ENCODE results near the gene CZIB. TPM values are rescaled to one million over a fixed set of nuclear protein-coding genes. Genes with fewer than 3 reads are reported as not detected.
A peak's percentile ranks its signal among the peaks of the same experiment; 100 is the strongest.
"Not testable (repeated sequence)": the region's sequence is repeated elsewhere in the genome, so short reads cannot be mapped to it uniquely, and the experiment has no call there.

The CZIB gene
- total RNA-seq, 4 donors from 2014 or later, result 49.2 to 67.7 (median 64.7) TPM

GRCh38 chr1:53206735-53207379 lies 13.6 kb downstream of the CZIB start:
- Histone ChIP-seq H3K36me3 (peaks cover 0 to 100% (median 27%) of the 10 kb centered on the region in 3 donors), H3K27me3 (no peaks in the 10 kb centered on the region), H3K27ac (no peak overlapping the region), H3K9me3 (peaks cover 0 to 7% (median 0%) of the 10 kb centered on the region in 4 donors), H3K4me3 (no peak overlapping the region), H3K4me1 (peaks cover 0 to 4% (median 0%) of the 10 kb centered on the region in 4 donors)
- no peak for DNase-seq (ENCODE audit: low spot score in 2 of 2)
- TF ChIP-seq EP300 (IDR thresholded peaks at IDR 0.05), result peak in 1 of 2 donors; percentile 16
- TF ChIP-seq POLR2A (IDR thresholded peaks at IDR 0.05), result no peak
- WGBS, 2 donors, result 97 to 100% methylated on average over 1 of the region's 1 CpG

DNA sequence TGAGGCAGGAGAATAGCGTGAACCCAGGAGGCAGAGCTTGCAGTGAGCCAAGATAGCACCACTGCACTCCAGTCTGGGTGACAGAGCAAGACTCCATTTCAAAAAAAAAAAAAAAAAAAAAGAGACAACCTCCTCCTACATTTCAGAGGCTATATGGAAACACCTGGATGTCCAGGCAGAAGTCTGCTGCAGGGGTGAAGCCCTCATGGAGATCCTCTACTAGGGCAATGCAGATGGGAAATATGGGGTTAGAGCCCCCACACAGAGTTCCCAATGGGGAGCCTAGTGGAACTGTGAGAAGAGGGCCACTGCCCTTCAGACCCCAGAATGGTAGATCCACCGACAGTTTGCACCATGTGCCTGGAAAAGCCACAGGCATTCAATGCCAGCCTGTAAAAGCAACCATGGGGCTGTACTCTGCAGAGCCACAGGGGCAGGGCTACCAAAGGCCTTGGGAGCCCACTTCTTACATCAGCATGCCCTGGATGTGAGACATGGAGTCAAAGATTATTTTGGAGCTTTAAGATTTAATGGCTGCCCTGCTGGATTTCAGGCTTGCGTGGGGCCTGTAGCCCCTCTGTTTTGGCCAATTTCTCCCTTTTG lies 14.2 kb downstream of the CZIB start:
- H3K4me3 ChIP-seq; H3K9me3 ChIP-seq; H3K27ac ChIP-seq; H3K27me3 ChIP-seq; DNase-seq (ENCODE audit: low spot score in 2 of 2); H3K4me1 ChIP-seq: not testable (repeated sequence)
- peaks cover 0 to 100% (median 27%) of the 10 kb centered on the region in 3 donors for H3K36me3 ChIP-seq
- 97 to 98% methylated on average over 3 of the region's 3 CpGs for WGBS, 2 donors

- not testable (repeated sequence) for H3K27ac ChIP-seq; H3K27me3 ChIP-seq; DNase-seq (ENCODE audit: low spot score in 2 of 2); H3K4me1 ChIP-seq; H3K4me3 ChIP-seq; H3K9me3 ChIP-seq
- peaks cover 0 to 100% (median 23%) of the 10 kb centered on the region in 3 donors for H3K36me3 ChIP-seq
- 100% methylated on average over 1 of the region's 1 CpG for WGBS, 2 donors
Observed at GRCh38 chr1:53205496-53205895, 14.9 kb downstream of the CZIB start.

DNA sequence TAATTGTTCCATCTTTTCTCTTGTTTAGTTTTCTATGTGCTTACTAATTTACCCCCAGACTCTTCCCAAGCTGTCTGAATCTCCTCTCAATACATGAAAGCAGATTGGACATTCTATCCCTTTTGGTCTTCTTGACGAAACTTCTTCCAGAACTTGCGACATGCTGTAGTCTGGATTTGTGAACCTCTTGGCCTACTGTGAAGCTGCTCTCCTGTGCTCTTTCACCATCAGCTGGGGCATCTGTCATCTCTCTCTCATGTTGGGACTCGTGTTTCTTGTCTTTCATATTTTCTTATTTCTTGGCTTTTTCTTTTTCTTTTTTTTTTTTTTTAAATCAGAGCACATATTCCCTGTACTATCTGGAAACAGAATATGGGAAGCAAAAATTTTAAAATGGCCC lies 17.0 kb downstream of the CZIB start:
- H3K4me1 ChIP-seq, result peaks cover 0 to 20% (median 3%) of the 10 kb centered on the region in 4 donors
- TF ChIP-seq, protein P1, sequence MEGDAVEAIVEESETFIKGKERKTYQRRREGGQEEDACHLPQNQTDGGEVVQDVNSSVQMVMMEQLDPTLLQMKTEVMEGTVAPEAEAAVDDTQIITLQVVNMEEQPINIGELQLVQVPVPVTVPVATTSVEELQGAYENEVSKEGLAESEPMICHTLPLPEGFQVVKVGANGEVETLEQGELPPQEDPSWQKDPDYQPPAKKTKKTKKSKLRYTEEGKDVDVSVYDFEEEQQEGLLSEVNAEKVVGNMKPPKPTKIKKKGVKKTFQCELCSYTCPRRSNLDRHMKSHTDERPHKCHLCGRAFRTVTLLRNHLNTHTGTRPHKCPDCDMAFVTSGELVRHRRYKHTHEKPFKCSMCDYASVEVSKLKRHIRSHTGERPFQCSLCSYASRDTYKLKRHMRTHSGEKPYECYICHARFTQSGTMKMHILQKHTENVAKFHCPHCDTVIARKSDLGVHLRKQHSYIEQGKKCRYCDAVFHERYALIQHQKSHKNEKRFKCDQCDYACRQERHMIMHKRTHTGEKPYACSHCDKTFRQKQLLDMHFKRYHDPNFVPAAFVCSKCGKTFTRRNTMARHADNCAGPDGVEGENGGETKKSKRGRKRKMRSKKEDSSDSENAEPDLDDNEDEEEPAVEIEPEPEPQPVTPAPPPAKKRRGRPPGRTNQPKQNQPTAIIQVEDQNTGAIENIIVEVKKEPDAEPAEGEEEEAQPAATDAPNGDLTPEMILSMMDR (IDR thresholded peaks at IDR 0.05), result no peak
- no peak for TF ChIP-seq EP300 (IDR thresholded peaks at IDR 0.05)
- no peak for TF ChIP-seq POLR2A (IDR thresholded peaks at IDR 0.05)
- H3K36me3 ChIP-seq, result peaks cover 0 to 81% (median 23%) of the 10 kb centered on the region in 3 donors
- H3K27ac ChIP-seq, result no peak overlapping the region
- H3K27me3 ChIP-seq, result no peaks in the 10 kb centered on the region
- no peak overlapping the region for H3K4me3 ChIP-seq
- no peak for DNase-seq (ENCODE audit: low spot score in 2 of 2)
- WGBS, 2 donors, result 93 to 94% methylated on average over 3 of the region's 3 CpGs
- peaks cover 0 to 7% (median 0%) of the 10 kb centered on the region in 4 donors for H3K9me3 ChIP-seq

DNA sequence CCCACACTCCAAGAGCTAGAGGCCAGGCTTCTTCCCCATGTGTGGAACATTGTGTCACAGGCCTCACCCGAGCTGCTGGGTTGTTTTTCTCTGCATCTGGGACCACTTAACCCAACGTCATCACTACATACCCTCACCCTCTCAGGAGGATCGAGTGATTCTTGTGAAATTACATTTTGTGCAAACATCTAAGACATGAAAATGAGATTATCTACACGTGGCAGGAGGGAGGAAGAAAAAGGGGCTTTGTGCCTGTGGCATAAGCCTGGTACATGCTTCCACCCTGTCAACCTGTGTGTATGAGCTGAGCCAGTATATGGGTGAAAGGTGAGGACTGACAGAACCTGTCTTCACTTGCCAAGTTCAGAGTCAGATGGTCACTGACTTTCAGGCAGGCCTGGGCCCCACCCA lies 22.2 kb downstream of the CZIB start:
- peak in 1 of 2 donors; percentile 68 for DNase-seq (ENCODE audit: low spot score in 2 of 2)
- peak overlapping the region; percentile 93 to 100 (median 99) for H3K27ac ChIP-seq
- H3K36me3 ChIP-seq, result peaks cover 0 to 29% (median 6%) of the 10 kb centered on the region in 3 donors
- no peaks in the 10 kb centered on the region for H3K27me3 ChIP-seq
- 36 to 37% methylated on average over 4 of the region's 4 CpGs for WGBS, 2 donors
- TF ChIP-seq EP300 (IDR thresholded peaks at IDR 0.05), result peak in 1 of 2 donors; percentile 82
- TF ChIP-seq, protein P1 (IDR thresholded peaks at IDR 0.05), result no peak
- no peak for TF ChIP-seq POLR2A (IDR thresholded peaks at IDR 0.05)
- H3K9me3 ChIP-seq, result no peaks in the 10 kb centered on the region
- peak overlapping the region in 1 of 4 donors; percentile 100 for H3K4me3 ChIP-seq
- peaks cover 0 to 43% (median 14%) of the 10 kb centered on the region in 4 donors for H3K4me1 ChIP-seq

DNA sequence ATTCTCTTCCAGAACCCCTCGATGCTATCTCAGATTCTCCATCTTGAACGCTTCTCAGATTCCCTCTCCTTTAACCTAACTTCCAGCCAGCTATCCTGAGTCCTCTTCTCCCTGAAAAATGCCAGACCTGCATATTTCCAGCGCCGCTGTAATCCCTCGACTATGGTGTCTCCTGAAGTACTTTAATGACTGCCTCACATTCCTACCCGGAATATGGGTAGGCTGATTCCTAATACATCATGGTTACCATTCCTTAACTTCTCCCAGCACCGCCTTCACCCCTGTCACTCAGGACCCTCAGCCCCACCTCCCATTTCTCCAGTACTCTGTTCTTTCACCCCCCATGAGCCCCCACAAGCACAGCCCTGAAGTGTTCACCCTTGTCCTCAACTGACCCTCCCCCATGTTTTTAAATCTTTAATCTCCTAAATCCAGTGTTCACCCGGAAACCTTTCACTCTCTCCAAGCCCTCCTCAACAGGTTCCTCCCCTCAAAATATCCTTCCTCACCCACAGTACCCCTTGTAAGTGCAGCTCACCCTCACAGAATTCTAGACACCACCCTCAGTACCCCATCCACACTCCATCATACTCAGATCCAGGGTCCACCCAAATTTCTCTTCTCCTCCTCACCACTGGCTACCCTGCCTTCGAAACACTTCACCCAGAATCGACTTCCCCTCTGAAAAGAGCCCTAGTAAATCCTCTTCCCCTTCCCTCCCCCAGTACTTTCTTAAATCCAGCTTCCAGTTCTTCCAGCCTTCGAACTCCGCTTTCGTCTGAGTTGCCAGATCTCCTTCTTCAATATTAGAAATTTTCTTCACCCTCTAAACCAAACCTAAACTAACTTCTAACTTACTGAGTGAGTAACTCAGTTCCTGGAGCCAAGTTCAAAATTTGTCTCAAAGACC lies 22.9 kb downstream of the CZIB start:
- WGBS, 2 donors, result 29 to 31% methylated on average over 13 of the region's 13 CpGs
- TF ChIP-seq, protein P1 (IDR thresholded peaks at IDR 0.05), result no peak
- no peak for TF ChIP-seq POLR2A (IDR thresholded peaks at IDR 0.05)
- no peak for TF ChIP-seq EP300 (IDR thresholded peaks at IDR 0.05)
- peaks cover 0 to 43% (median 14%) of the 10 kb centered on the region in 4 donors for H3K4me1 ChIP-seq
- peak overlapping the region; percentile 93 to 100 (median 99) for H3K27ac ChIP-seq
- H3K36me3 ChIP-seq, result peaks cover 0 to 22% (median 6%) of the 10 kb centered on the region in 3 donors
- DNase-seq (ENCODE audit: low spot score in 2 of 2), result no peak
- peak overlapping the region; percentile 91 to 100 (median 94) for H3K4me3 ChIP-seq
- H3K27me3 ChIP-seq, result no peaks in the 10 kb centered on the region
- no peaks in the 10 kb centered on the region for H3K9me3 ChIP-seq

Measured in tibial nerve (tissue), 4 donors.